ENCODE measurements around the gene VPS13D. TPM values are rescaled to one million over a fixed set of nuclear protein-coding genes. Genes with fewer than 3 reads are reported as not detected.

VPS13D gene
- total RNA-seq, 1 donor from 2014 or later, result 25.8 TPM

DNA sequence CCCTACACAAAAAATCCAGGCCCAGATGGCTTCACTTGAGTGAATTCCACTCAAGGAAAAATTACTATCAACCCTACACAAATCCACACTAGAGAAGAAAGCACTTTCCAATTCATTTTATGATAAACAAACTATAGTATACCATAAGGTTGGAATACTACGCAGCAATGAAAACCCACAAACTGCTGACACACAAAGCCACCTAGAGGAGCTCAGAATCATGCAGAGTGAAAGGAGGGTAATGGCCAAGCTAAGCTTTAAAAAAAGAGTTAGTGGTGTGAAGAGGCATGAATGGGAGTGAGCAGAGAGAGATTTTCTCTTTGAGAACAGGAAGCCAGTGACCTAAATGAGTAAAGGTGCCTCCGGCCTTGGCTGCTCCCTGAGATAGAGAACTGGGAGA is 294.4 kb downstream of the VPS13D start:
- Histone ChIP-seq H3K4me3 (ENCODE audit: low read depth, low read length) (no peak overlapping the region), H3K36me3 (ENCODE audit: control insufficient read depth, insufficient read depth, low read length) (no peaks in the 10 kb centered on the region), H3K27me3 (ENCODE audit: control insufficient read depth, insufficient read depth, low read length) (peaks cover 8% of the 10 kb centered on the region)
- DNase-seq (ENCODE audit: low read depth) (no peak), FAIRE-seq (no peak)
- TF ChIP-seq, protein P1, sequence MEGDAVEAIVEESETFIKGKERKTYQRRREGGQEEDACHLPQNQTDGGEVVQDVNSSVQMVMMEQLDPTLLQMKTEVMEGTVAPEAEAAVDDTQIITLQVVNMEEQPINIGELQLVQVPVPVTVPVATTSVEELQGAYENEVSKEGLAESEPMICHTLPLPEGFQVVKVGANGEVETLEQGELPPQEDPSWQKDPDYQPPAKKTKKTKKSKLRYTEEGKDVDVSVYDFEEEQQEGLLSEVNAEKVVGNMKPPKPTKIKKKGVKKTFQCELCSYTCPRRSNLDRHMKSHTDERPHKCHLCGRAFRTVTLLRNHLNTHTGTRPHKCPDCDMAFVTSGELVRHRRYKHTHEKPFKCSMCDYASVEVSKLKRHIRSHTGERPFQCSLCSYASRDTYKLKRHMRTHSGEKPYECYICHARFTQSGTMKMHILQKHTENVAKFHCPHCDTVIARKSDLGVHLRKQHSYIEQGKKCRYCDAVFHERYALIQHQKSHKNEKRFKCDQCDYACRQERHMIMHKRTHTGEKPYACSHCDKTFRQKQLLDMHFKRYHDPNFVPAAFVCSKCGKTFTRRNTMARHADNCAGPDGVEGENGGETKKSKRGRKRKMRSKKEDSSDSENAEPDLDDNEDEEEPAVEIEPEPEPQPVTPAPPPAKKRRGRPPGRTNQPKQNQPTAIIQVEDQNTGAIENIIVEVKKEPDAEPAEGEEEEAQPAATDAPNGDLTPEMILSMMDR (IDR thresholded peaks at IDR 0.05; ENCODE audit: insufficient read depth, low read length, severe bottlenecking), result no peak

DNA sequence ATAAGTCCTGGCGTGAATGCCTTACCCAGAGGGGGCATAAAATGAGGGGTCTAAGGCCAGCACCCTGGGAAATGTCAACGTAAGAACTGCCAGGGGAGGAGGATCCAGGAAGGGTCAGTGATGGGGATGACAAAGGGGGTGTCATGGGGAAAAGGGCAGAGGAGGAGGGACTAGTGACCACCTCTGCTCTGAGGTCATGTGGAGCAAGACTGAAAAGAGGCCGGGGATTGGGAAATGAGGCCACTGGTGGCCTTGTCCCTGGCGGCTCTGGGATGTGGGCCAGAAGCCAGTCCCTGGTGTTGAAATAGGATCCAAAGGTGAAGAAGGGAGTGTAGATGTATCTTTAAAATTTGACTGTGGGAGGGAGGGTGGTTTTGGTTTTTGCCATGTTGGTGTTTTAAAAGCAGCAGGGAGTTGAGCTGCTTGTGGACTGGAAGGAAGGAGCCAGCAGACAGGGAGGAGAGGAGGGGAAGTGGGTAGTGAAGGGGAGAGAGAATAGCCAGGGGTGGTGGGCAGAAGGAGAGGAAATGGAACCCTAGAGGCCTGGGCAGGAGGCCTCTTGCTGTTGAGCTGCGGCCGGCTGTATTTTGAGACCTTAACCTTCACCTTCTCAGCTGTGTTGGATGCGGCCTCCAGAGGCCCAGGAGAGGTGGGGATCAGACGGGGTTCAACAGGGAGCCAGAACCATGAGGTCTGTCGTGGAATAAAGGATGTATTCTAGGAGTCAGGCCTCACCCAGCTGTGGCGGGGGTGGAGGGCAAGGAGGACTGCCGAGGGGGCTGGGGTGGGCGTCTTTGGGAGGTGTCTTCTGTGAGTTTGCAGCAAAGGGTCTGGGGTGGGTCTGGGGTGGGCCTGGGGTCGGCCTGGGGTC is 295.7 kb downstream of the VPS13D start:
- DNase-seq (ENCODE audit: low read depth) (no peak), FAIRE-seq (no peak)
- Histone ChIP-seq H3K36me3 (ENCODE audit: control insufficient read depth, insufficient read depth, low read length) (no peaks in the 10 kb centered on the region), H3K27me3 (ENCODE audit: control insufficient read depth, insufficient read depth, low read length) (peaks cover 3% of the 10 kb centered on the region), H3K4me3 (ENCODE audit: low read depth, low read length) (no peak overlapping the region)
- TF ChIP-seq, protein P1 (IDR thresholded peaks at IDR 0.05; ENCODE audit: insufficient read depth, low read length, severe bottlenecking), result no peak

DNA sequence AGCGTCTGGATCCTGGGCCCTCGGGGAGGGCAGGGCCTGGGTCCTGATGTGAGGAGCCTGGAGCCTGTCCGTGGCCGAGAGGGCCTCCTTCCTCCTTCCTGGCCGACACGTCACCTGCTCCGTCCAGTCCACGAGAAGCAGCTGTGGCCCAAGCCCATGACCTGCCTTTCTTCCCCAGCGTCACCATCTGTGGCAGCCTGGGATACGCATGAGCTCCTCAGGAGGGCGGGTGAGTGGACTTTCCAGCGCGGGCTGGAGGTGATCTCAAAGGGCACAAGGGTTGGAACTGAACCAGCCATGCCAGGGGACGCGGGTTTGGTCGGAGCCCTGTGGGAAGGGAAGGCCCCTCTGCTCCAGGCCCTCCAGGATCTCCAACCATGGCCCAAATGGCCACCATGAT is 297.7 kb downstream of the VPS13D start:
- Histone ChIP-seq H3K36me3 (ENCODE audit: control insufficient read depth, insufficient read depth, low read length) (no peaks in the 10 kb centered on the region), H3K4me3 (ENCODE audit: low read depth, low read length) (no peak overlapping the region), H3K27me3 (ENCODE audit: control insufficient read depth, insufficient read depth, low read length) (no peaks in the 10 kb centered on the region)
- TF ChIP-seq, protein P1 (IDR thresholded peaks at IDR 0.05; ENCODE audit: insufficient read depth, low read length, severe bottlenecking), result no peak
- no peak for FAIRE-seq
- DNase-seq (ENCODE audit: low read depth), result no peak

DNA sequence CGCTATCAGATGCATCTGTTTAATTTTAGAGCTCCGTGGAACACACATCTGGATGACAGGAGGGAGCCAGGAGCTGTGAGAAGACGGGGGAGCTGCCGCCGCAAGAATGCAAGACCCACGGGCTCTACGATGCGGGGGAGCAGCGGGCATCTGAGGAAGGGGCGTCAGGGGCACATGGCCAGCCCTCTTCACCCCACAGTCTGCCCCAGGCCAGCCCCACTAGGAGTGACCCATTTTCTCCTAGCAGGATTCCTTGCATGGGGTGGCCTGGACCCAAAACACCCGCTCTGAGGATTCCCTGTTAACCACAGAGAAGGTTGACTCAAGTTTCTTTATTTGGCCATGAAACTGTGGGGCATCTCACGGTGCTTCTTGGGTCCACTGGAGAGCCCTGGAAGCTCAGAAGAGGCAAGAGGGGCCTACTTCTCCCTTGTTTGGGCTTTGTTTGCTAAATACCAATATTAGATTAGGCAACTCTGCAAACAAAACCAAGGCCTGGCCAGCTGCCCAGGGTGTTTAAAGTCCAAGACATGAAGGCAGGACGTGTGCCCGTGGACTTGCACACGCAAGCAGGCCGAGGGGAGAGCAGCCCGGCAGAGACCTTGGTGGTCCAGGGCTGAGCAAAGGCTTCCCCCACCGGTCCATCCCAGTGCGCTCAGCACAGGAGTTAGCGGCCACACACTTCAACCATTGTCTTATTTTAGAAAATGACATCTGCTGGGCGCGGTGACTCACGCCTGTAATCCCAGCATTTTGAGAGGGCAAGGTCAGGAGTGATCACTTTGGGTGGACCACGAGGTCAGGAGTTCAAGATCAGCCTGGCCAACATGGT is 298.4 kb downstream of the VPS13D start:
- no peak for FAIRE-seq
- Histone ChIP-seq H3K36me3 (ENCODE audit: control insufficient read depth, insufficient read depth, low read length) (no peaks in the 10 kb centered on the region), H3K27me3 (ENCODE audit: control insufficient read depth, insufficient read depth, low read length) (no peaks in the 10 kb centered on the region), H3K4me3 (ENCODE audit: low read depth, low read length) (no peak overlapping the region)
- TF ChIP-seq, protein P1 (IDR thresholded peaks at IDR 0.05; ENCODE audit: insufficient read depth, low read length, severe bottlenecking), result no peak
- peak; percentile 44 for DNase-seq (ENCODE audit: low read depth)

DNA sequence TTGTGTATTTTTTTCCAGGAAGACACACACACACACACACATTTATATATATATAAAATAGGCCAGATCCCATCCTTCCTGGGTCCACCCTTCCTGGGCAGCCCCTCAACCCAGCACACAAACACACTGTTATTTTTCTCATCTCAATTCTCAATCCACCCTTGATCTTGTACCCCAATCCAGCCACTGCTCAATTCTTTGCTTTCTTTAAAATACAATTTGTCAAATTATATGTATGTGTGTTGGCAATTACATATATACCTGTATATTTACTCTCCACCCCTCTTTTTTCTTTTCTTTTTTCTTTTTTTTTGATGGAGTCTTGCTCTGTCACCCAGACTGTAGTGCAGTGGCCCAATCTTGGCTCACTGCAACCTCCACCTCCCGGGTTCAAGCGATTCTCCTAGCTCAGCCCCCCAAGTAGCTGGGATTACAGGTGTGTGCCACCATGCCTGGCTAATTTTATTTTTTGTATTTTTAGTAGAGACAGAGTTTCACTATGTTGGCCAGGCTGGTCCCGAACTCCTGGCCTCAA is 299.9 kb downstream of the VPS13D start:
- FAIRE-seq, result no peak
- DNase-seq (ENCODE audit: low read depth), result no peak
- TF ChIP-seq, protein P1 (IDR thresholded peaks at IDR 0.05; ENCODE audit: insufficient read depth, low read length, severe bottlenecking), result no peak
- no peak overlapping the region for H3K4me3 ChIP-seq (ENCODE audit: low read depth, low read length)
- H3K36me3 ChIP-seq (ENCODE audit: control insufficient read depth, insufficient read depth, low read length), result no peaks in the 10 kb centered on the region
- no peaks in the 10 kb centered on the region for H3K27me3 ChIP-seq (ENCODE audit: control insufficient read depth, insufficient read depth, low read length)

All from bronchial epithelial cell (primary cell).